GM19043 (cell line): ENCODE measurements around the gene ANKRD11.
"Not testable (repeated sequence)": the region's sequence is repeated elsewhere in the genome, so short reads cannot be mapped to it uniquely, and the experiment has no call there.

Experiments used
- ATAC-seq: cut with Tn5 transposase; IDR thresholded peaks from one replicate; pipeline ENCODE4 v1.9.1; 2021; ENCODE audit warnings: low read depth; ENCODE audit not compliant: unreplicated experiment

ANKRD11 gene

DNA sequence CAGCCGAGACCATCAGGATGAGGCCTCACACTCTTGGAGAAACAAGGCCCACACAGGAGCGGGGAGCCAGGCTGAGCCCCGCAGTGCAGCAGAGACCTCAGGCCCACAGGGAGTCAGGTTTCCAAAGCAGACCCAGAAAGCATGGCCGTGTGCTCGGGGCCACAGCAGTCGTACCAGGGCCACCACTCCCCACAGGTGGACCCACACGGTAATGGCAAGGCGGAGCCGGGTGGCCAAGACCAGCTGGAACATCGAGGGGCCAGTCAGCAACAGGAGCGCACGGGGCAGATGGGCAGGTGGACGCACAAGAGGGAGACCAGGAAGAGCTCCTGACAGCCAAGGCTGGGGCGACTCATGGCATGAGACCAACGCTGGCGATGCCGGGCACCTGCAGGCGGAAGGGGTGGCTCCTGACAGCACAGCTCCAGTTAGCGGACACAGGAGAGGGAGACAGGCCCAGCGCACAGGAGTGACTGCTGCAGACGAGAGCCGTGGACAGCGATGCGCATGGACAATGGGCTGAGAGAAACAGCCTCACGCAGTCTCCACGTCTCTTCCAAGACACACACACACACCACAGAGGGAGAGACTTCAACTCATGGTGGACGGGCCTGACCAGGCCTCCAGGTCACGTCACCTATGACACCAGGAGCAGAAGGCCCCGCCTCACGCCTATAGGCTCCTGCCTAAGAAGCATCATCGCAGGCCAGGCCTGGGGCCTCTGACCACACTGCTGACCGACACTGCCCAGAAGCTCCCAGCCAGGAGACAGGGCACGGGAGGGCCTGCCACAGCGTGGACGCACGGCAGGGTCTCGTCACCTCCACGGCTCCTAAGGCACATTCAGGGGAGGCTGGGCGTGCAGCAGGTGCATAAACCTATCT lies 214.3 kb downstream of the ANKRD11 start:
- no peak for ATAC-seq

DNA sequence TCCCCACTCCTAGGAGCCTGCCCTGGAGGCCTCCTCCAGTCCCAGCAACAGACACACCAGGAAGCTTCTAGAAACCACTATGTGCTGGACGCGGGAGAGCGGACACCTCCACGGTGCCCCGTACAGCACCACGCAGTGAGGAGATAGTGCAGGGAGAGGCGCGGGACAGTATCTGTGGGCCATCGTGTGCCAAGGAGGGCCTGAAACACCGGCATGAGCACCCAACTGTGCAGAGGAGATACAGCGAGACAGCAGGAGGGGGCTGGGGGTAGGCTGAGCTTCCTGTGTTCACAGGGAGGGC lies 215.1 kb downstream of the ANKRD11 start:
- no peak for ATAC-seq

DNA sequence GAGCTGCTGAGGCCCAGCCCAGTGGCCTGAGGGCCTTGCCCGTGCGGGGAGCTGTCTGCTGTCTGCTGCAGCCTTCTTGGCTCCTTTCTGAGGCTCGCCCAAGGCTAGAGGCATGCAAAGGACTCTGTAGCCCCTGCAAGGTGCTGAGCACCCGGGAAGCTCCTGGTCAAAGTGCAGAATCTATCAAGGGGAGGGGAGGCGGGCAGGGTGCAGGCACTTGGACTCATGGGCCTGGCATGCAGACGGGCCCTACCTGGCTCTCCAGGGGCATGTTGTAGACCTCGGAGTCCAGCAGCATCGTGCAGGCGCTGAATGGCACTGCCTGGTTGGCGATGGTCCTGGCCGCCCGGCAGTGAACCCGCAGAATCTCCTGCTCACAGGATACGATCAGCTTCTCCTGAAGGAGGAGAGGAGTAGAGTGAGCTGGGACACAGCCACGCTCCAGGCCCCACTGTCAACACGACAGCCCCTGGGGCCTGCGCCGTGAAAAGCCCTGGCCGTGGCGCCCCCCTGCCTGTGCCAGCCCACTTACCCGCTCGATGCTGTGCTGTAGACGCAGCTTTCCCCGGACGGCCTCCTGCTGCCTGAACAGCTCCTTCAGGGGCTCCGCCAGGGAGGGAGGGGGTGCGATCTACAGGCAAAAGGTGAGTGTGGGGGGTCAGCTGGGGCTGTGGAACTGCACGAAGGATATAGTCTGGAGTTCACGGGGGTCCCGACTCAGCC lies 215.6 kb downstream of the ANKRD11 start:
- ATAC-seq = no peak

DNA sequence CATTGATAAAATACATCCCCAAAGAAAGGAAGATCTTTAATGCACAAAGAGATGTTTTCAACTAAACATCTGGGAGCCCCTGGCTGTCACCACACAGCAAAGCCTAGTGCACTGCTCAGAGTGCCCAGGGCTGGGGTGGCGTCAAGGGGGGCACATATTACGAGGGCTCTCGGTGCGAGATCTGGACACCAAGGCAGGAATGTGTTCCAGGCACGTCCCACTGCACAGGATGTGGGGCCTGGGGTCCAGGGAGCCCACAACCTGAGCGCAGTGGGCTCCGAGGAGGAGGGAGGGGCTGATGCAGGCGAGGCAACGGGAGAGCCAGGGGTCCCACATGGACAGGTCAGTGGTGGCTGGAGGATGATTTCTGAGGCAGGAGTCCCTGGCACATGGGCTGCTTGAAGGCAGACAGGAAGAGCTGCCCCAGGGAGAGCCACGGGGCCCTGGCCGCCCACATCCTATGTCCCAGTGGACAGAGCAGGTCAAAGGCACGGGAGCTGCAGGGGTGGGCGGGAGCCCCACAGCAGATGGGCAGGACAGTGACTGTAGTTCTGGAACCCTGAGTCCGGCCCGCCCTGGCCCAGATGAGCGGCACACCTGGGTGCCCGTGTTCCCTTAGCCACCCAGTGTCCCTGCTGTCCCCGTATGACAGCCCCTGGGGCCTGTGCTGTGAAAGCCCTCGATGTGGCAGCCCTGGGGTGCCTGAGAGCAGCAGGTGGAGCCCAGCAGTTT lies 216.5 kb downstream of the ANKRD11 start:
- ATAC-seq = no peak

DNA sequence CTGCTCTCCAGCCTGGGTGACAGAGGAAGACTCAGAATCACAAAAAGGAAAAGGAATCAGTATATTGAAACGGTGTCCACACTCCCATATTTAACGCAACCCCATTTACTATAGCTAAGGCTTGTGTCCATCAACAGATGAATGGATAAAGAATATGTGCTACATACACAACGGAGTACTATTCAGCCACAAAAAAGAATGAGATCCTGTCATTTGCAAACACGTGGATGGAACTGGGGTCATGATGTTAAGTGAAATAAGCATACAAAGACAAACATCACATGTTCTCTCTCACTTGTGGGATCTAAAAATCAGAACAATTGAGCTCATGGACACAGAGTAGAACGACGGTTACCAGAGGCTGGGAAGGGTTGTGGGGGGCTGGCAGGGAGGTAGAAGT lies 217.7 kb downstream of the ANKRD11 start:
- no peak for ATAC-seq

DNA sequence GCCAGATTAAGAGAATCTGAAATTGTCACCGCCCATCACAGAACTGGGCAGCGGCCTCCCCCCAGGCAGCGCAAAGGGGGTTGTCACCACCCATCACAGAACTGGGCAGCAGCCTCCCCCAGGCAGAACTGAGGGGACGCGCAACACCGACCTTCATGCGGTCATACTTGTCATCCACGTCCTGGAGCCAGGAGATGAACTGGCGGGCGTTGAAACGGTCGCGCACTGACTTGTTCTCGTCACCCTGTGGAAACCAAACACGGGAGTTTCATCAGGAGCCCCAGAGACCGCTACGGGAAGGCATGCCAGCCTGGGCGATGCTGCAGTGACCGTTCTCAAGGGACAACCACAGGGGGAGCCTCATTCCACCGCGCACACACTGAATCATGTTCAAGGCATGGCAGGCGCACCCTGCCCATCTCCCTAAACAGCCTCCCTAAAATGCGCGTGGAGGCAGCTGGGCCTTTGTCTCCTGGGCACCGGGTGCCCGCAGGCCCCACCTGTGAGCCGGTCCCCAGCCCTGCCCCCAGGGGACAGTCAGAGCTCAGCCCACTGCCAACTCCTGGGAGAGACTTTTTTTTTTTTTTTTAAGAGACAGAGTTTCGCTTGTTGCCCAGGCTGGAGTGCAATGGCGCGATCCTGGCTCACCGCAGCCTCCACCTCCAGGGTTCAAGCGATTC lies 219.6 kb downstream of the ANKRD11 start:
- ATAC-seq = no peak

DNA sequence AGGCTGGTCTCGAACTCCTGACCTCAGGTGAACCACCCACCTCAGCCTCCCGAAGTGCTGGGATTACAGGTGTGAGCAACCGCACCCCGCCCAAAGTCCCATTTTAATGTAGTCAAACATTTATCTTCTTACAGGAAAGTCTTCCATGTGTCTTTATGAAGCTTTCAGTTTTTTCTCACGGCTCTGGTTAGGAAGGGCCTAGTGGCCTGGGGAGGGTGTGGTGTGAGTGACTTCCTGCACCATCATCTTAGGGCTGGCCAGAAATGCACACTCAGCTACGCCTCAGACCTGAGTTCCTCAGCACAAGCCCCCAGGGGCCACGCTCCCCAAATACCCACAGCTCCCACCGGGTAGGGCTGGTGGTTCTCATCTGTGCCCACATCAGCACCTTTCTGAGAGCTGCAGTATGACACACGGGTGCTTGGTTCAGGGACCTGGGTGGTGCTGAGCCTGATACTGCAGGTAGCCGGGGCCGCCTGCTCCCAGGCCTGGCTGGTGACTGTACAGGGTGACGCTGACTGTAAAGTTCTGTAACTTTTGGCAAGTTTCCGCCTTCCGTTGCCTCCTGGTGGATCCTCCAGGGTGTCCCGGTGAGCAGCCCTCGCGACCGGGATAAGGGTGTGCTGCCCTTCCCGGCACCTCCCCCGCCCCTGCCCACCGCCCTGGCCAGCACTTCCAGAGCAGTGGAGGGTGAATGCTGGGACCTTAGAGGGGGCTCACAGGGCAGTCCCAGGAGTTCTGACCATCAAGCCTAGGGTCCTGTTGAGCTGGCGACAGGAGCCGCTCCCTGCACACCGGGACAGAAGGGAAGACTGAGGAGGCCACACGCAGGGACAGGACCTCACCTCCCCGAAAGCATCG lies 220.3 kb downstream of the ANKRD11 start:
- ATAC-seq = no peak

DNA sequence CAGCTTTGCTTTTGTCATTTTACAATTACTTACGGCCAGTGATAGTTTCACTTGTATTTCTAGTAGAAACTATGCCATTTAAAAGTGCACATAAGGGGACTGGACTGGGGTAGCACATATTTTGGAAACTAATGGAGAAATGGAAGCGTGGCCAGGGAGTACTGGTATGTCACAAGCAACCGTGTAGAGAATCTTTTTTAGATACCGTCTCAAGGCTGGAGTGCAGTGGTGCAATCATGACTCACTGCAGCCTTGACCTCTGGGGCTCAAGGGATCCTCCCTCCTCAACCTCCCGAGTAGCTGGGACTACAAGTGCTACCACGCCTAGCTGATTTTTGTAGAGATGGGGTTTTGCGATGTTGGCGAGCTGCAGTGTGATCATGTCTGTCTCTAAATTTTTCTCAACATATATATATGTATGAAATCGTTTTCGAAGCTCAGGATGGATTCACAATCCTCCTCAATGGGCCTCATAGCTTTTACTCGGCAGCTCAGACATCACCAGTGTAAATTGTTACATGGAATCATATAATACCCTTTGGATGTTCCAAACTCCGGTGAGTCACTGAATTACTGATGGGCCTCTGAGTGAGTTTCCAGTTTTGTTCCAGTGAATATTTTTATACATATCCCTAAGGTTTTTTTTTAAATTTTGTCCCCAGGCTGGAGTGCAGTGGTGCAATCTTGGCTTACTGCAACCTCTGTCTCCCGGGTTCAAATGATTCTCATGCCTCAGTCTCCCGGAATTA lies 221.2 kb downstream of the ANKRD11 start:
- ATAC-seq = no peak

DNA sequence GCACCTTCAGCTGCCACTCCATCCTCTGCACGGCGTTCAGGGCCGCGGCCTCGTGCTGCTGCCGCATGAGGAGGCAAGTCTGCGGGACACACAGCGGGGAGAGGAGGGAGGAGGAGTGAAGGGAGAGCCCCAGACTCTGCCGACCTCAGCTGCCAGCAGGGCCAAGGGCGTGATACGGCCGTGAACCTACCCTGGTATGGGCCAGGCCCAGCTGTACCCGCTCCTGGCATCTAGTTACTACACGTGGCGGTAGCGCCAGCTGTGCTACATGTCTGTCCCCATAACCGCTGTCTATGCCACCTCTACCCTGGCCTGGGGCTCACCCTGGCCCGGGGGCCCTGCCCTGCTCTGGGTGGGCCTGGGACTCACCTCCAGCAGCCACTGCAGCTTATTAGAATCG lies 221.8 kb downstream of the ANKRD11 start:
- ATAC-seq = no peak

DNA sequence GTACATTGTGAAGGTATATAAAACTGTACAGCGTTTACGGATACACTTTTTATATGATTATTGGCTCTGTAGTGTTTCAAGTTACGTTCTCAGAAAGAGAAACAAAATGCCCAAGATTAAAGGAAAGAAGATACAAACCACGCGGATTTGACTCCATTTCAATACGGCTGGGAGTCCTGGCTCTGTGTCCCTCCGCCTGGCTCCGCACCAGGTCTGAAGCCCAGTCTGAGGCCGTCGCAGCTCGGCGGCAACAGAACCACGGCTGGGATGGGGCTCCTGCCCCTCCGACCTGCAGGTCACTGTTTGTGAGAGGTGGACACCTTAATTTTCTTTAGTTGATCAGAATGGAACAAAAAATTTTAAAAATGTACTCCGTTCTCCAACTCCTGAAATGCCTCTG lies 222.6 kb downstream of the ANKRD11 start:
- ATAC-seq = not testable (repeated sequence)

DNA sequence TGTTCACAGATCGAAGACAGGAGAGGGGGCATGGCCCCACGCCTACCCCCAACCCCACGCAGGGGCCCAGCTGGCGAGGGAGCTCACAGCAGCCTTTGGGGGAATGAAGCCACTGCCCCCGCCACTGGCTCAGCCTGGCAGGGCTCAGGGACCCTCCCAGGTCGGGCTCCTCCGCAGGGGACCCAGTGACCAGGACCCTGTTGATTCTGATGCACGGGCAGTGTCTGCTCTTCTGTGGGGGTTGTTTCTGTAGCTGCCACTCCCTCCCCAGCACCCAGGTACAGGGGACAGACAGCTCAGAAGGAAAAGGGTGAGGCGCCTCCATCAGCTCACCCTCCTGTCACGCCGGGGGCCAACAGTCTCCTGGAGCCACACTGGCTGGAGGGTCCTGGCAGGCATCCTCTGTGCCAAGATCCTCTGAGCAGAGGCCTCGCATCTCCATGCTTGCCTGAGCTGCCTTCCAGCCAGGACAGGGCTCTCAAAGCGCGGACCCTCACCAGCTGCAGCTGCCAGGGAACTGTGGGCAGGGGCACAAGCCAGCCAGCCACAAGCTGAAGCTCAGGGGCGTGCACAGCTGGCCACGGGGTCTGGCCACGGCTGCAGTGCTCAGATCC lies 223.7 kb downstream of the ANKRD11 start:
- no peak for ATAC-seq

DNA sequence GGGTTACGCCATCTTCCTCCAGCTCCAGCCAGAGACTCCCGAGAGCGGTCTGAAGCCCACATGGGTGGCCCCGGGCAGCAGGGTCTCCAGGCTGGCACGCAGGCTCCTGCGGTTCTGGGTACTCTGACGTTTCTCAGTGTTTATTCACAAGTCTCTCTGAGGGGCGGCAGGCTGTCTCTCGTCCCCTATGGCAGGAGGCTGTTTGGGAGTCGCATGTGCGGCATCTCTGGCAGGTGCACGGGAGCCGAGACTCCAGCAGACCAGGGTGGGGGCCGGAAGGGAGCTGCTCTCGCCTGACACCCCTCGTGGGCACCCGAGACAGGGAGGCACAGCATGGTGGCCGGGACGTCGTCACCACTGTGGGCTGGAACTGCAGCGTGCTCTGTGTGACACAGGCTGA lies 224.7 kb downstream of the ANKRD11 start:
- no peak for ATAC-seq

DNA sequence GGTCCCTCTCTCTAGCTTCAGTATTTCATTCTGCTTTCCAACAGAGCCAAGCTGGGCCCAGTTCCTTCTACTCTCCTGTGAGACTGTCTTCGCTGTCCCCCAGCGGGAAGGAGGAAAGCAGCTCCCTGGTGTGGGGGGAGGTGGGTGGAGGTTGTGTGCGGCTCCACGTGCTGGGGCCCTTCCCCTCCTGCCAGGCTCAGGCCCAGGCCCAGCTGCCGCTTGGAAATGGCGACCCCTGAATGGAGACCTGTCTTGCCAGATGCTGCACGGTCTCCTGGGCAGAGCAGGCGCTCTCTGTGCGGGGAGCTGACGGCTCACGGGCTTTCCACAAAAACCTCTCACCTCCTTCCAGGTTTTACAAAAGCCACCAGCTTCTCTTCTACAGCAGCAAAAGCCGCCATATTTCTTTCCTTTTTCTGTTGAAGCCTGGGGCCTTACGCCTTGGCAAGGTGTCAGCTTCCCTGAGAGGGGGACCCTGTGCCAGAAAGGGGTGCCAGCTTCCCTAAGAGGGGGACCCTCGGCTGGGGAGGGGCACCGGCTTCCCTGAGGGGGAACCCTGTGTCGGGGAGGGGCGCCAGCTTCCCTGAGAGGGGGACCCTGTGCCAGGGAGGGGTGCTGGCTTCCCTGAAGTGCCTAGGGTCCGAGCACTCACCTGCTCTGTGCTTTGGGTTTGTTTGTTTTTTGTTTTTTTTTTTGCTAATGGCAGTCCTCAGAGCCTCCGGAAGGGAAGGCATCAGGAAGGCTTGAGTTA lies 225.4 kb downstream of the ANKRD11 start:
- ATAC-seq = no peak

DNA sequence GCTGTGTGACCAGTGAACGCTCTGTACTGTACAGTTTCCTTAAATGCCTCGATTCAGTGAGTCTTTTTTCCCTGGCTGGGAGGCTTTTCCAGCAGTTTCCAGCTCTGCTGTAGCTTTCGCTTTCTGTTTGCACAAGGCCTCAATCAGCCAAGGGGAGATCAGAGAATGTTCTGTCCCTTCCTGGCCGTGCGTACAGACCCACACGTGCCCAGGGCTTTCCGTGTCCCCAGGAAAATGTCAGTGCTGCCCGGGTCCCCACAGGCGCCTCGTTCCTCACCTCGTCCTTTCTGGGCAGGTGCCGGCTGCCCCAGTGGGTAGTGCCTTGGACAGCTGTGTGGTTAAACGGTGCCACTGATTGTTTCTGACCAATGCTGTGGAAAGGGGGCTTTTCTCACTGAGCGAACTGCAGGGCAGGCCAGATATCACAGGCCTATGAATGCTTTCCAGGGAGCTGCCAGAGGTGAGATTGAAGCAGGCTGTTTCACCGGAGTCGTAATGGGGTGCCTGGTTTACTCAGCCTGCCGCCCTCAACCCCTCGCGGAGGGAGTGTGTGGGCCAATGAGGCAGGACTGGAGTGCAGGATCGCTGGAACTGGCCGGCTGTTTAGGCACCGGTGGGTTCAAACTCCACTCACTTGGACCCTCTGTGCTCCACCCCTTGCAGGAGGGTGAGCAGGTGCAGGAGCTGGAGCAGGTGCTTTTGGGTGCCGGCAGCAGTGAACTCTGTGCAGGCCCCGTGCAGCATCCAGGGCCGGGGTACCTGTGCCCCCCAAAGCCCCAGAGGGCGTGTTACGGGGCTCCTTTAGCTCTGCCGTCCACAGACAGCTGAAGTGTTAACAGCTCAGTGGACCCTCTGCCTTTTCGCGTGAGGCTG lies 228.4 kb downstream of the ANKRD11 start:
- no peak for ATAC-seq

DNA sequence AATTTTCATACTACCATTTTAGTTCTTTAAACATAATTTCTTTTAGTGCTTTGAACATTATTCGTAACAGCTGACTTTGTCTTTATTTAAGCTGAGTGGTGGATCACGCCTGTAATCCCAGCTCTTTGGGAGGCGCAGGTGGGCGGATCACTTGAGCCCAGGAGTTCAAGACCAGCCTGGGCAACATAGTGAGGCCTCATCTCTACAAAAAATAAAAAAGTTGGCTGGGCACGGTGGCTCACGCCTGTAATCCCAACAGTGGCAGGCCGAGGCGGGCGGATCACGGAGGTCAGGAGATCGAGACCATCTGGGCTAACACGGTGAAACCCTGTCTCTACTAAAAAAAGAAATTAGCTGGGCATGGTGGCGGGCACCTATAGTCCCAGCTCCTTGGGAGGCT lies 230.5 kb downstream of the ANKRD11 start:
- ATAC-seq = not testable (repeated sequence)

DNA sequence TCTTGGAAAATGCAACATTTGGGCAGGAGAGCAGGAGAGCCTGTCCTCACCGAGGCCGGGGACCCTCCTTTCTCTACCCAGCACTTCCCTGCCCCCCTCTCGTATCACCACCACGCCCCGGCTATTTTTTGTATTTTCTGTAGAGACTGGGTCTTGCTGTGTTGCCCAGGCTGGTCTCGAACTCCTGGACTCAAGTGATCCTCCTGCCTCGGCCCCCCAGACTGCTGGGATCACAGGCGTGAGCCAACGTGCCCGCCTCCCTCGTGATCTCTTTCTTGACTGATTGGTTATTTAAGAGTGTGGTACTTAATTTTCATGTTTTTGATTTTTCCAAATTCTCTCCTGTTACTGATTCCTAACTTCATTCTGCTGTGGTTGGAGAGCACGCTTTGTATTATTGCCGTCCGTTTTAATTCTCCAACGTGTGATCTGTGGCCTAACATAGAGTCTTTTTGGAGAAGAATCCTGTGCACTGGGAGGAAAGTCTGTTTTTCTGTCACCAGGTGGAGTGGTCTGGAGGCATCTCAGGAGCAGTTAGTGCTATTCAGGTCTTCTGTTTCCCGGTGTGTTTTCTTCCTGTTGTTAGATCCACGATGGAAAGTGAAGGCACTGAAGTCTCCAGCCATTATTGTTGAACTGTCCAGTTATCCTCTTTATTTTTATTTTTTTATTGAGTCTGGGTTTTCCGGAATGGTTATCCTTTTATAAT lies 232.4 kb downstream of the ANKRD11 start:
- no peak for ATAC-seq

DNA sequence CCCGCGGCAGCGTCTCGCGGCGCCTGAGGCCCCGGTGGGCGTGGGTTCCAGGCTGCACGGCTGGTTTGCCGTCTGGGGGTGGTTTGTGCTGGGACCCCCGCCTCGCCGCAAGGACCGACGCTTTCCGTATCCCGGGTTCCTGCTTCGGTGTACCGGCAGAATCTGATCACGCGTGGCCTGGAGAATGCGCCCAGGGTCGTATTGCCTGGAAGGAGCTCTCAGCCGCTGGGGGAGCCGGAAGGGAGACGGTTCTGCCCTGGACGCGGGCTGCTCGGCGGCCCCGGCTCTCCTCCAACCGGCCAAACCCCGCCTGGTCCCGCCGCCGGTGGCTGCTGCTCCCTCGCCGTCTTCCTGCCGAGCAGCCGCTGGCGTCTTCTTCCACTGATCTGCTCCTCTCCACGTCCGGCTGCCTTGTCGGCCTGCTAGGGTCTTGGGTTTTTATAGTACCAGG lies 233.1 kb downstream of the ANKRD11 start:
- ATAC-seq = no peak
